ENCODE measurements around the gene NFKB1. TPM values are rescaled to one million over a fixed set of nuclear protein-coding genes. Genes with fewer than 3 reads are reported as not detected.

The NFKB1 gene
- total and polyA plus RNA-seq, 9 of the 15 experiments (the other 6 are each of a cell fraction or from before 2014, with no cell fraction given): 2.4 to 14.5 (median 10.3) TPM

- ChIA-PET CTCF (ENCODE audit: low intra/inter-chr PET ratio) (no interaction called here), POLR2A (no interaction called here)
- H3K4me2 ChIP-seq (ENCODE audit: insufficient read depth, low read length): no peak overlapping the region
- H2AFZ ChIP-seq (ENCODE audit: low read depth, low read length): no peak overlapping the region
- ATAC-seq: no peak
- TF ChIP-seq MECOM (CRISPR knock-in tag; IDR thresholded peaks at IDR 0.05) (no peak), MAZ (CRISPR knock-in tag; conservative IDR thresholded peaks at IDR 0.05 in 1 of 2, IDR thresholded peaks at IDR 0.05 in 1 of 2) (no peak), RBM17 (IDR thresholded peaks at IDR 0.05; ENCODE audit: borderline replicate concordance, low read depth, low read length) (no peak), KAT7 (CRISPR knock-in tag; IDR thresholded peaks at IDR 0.05; ENCODE audit: borderline replicate concordance) (no peak), E2F6 (IDR thresholded peaks at IDR 0.05; ENCODE audit: borderline replicate concordance in 1 of 2, extremely low read depth in 1 of 2, insufficient read depth in 1 of 2, insufficient read length in 1 of 2, low read depth in 1 of 2, low read length in 1 of 2, poor library complexity in 1 of 2, severe bottlenecking in 1 of 2) (no peak), ATF6 (CRISPR knock-in tag; IDR thresholded peaks at IDR 0.05) (no peak), ZNF311 (CRISPR knock-in tag; IDR thresholded peaks at IDR 0.05) (no peak), ZNF77 (CRISPR knock-in tag; IDR thresholded peaks at IDR 0.05) (no peak), NEUROD1 (IDR thresholded peaks at IDR 0.05; ENCODE audit: borderline replicate concordance, low read depth, low read length, partially characterized antibody) (no peak), BRF1 (IDR thresholded peaks at IDR 0.05; ENCODE audit: borderline replicate concordance, extremely low read depth, insufficient read length) (no peak), ETV5 (CRISPR knock-in tag; IDR thresholded peaks at IDR 0.05; ENCODE audit: low read depth) (no peak), ZNF174 (CRISPR knock-in tag; IDR thresholded peaks at IDR 0.05) (no peak), ZNF384 (IDR thresholded peaks at IDR 0.05; ENCODE audit: low read depth, low read length) (no peak)
- no peaks in the 10 kb centered on the region for H3K79me2 ChIP-seq (ENCODE audit: control insufficient read depth, insufficient read depth, low read length)
- H3K27ac ChIP-seq (ENCODE audit: extremely low read depth, low read depth, low read length): no peak overlapping the region
- H3K27me3 ChIP-seq (ENCODE audit: control insufficient read depth in 2 of 2, insufficient read depth in 2 of 2, low read length in 2 of 2): no peaks in the 10 kb centered on the region
- no peaks in the 10 kb centered on the region for H4K20me1 ChIP-seq (replicated peaks; ENCODE audit: control insufficient read depth, insufficient read depth, low read length)
- no peak for DNase-seq (ENCODE audit: extremely low read depth in 1 of 4, low spot score in 3 of 4)
- in situ Hi-C loops (cut with MboI): loop anchor here (25.0 kb wide), 1 partner anchor 1337 kb away; no protein-coding TSS in a partner anchor
- H3K9me1 ChIP-seq (ENCODE audit: control insufficient read depth, insufficient read depth, low read length): no peaks in the 10 kb centered on the region
- H3K9ac ChIP-seq (ENCODE audit: insufficient read depth in 1 of 2, low read depth in 2 of 2, low read length in 2 of 2): no peak overlapping the region
- no peak overlapping the region for H3K4me3 ChIP-seq
- no peak for FAIRE-seq
- peaks cover 24% of the 10 kb centered on the region; the same call in 1 of the 3 replicates for H3K36me3 ChIP-seq (ENCODE audit: control insufficient read depth, insufficient read depth, low read length)
- no peaks in the 10 kb centered on the region for H3K4me1 ChIP-seq (replicated peaks in 1 of 2; ENCODE audit: control insufficient read depth in 2 of 2, insufficient read depth in 2 of 2, low read length in 2 of 2)
- BruUV-seq (replicated peaks): no TSS peak
- no peaks in the 10 kb centered on the region for H3K9me3 ChIP-seq (replicated peaks; ENCODE audit: control insufficient read depth, insufficient read depth, low read depth, low read length)
- intact Hi-C loops (cut with micrococcal nuclease): no loop called here
Measured at GRCh38 chr4:102600689-102601088, 99.5 kb downstream of the NFKB1 start.

Data from K562 (cell line).